ENCODE data around the gene NR6A1. TPM values are rescaled to one million over a fixed set of nuclear protein-coding genes. Genes with fewer than 3 reads are reported as not detected.

The NR6A1 gene
- total RNA-seq, 1 donor: 0.36 TPM

Small RNA genes lying within 50 kb of the gene (small RNA-seq; reads per million reads assigned to genes)
- gene MIR181A2 (445 reads per million, percentile 98 among the genes with 10 or more reads in this experiment), gene MIR181B2 (504 reads per million, percentile 98 among the genes with 10 or more reads in this experiment), gene RN7SL302P (not detected)

Other genes with a start within 250 kb of the NR6A1 start
- gene OLFML2A, start 5.8 kb upstream of the NR6A1 start, total RNA-seq: 27.1 and 29.7 TPM in 2 replicates
- gene WDR38, start 82.1 kb upstream of the NR6A1 start, total RNA-seq: not detected in 2 replicates
- gene RPL35, start 90.6 kb upstream of the NR6A1 start, total RNA-seq: 1,644 and 1,645 TPM in 2 replicates
- gene ARPC5L, start 90.8 kb upstream of the NR6A1 start, total RNA-seq: 9.8 and 11.8 TPM in 2 replicates
- 13.4 and 15.6 TPM in 2 replicates for gene GOLGA1, start 169.8 kb upstream of the NR6A1 start, total RNA-seq

Data from osteoblast (primary cell).